ENCODE results near the gene CRABP2.

DNA sequence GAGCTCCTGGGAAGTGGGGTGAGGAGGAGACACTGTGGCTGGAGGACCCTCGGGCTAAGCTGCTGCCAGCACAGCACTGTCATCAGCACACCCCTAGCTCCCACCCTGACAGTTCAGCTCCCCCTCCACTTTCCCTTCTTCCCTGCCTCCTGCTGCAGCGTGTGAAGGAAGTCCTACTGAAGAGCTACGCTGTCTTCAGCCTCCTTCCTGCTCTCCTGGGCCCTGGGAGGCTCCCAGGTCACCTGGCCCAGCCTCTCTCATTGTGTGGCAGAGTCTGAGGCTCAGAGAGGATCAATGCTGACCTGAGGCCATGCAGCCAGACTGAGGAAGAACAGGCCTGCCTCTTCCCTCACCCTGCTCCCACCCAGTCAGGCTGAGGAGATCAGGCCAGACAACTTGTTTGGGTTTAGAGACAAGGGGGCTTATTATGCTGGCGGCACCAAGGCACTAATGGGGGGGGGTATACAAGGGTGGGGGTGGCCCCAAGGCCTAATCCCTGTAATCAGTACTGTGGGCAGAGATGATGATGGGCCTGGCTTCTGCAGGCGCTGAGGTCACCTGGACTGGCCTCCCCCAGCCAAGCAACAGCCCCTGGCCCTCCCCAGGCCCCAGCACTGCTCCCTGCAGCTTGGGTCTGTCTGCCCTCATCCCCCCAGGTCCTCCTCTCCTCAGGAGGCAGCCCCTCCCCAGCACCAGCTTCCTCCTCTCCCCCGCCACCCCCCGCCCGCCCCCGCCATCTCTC is 37.2 kb downstream of the CRABP2 start:
- TF ChIP-seq, protein P1, sequence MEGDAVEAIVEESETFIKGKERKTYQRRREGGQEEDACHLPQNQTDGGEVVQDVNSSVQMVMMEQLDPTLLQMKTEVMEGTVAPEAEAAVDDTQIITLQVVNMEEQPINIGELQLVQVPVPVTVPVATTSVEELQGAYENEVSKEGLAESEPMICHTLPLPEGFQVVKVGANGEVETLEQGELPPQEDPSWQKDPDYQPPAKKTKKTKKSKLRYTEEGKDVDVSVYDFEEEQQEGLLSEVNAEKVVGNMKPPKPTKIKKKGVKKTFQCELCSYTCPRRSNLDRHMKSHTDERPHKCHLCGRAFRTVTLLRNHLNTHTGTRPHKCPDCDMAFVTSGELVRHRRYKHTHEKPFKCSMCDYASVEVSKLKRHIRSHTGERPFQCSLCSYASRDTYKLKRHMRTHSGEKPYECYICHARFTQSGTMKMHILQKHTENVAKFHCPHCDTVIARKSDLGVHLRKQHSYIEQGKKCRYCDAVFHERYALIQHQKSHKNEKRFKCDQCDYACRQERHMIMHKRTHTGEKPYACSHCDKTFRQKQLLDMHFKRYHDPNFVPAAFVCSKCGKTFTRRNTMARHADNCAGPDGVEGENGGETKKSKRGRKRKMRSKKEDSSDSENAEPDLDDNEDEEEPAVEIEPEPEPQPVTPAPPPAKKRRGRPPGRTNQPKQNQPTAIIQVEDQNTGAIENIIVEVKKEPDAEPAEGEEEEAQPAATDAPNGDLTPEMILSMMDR (IDR thresholded peaks at IDR 0.05) = no peak
- TF ChIP-seq EZH2 (IDR thresholded peaks at IDR 0.05; ENCODE audit: borderline replicate concordance, insufficient read depth, low read depth, low read length, poor library complexity, severe bottlenecking) = no peak
